Gastrocnemius medialis (tissue), 4 donors: Measurements from ENCODE around the gene THSD4. TPM values are rescaled to one million over a fixed set of nuclear protein-coding genes. Genes with fewer than 3 reads are reported as not detected.
"Not testable (repeated sequence)": the region's sequence is repeated elsewhere in the genome, so short reads cannot be mapped to it uniquely, and the experiment has no call there.

Experiments
- ATAC-seq, 2 donors: fragments of 150-250 bp; one replicate each; pipeline ENCODE4 v1.9.1; 2016
- DNase-seq, 2 donors: peaks; one replicate each; pipeline ENCODE4 v3.0.0-alpha.2; 2019
- H3K27ac ChIP-seq, 4 donors: fragments of 200-600 bp; sonication (generic); 1 replicate in 1 of 4; 2 replicates in 3 of 4; pipeline ENCODE4 v1.5.1; 2016 to 2018; ENCODE audit warnings: mild to moderate bottlenecking in 2 of 4, moderate library complexity in 1 of 4
- H3K27me3 ChIP-seq, 3 donors: fragments of 200-600 bp; sonication (generic) in 2 of 3; 1 replicate in 1 of 3; 2 replicates in 2 of 3; pipeline versions ENCODE4 v1.5.1 to v1.6.0; 2016 to 2019; ENCODE audit warnings: mild to moderate bottlenecking in 1 of 3, moderate library complexity in 1 of 3
- H3K36me3 ChIP-seq, 2 donors: fragments of 200-600 bp; sonication (generic) in 1 of 2; one replicate each; pipeline ENCODE4 v1.5.1; 2017 to 2018
- H3K4me1 ChIP-seq, 2 donors: fragments of 200-600 bp; sonication (generic) in 1 of 2; one replicate each; pipeline ENCODE4 v1.5.1; 2016 to 2017; ENCODE audit warnings: mild to moderate bottlenecking in 2 of 2
- H3K4me3 ChIP-seq, 4 donors: fragments of 200-600 bp; sonication (generic) in 3 of 4; 1 replicate in 1 of 4; 2 replicates in 3 of 4; pipeline ENCODE4 v1.5.1; 2016 to 2019; ENCODE audit warnings: mild to moderate bottlenecking in 2 of 4
- H3K9me3 ChIP-seq, 3 donors: fragments of 200-600 bp; sonication (generic) in 2 of 3; 1 replicate in 1 of 3; 2 replicates in 2 of 3; pipeline ENCODE4 v1.5.1; 2016 to 2019
- POLR2A ChIP-seq, 2 donors: fragments of 450-650 bp; IDR thresholded peaks; one replicate each; pipeline ENCODE4 v1.6.1; 2017; ENCODE audit warnings: antibody characterized with exemption in 2 of 2, mild to moderate bottlenecking in 2 of 2, moderate library complexity in 2 of 2
- in situ Hi-C, 4 donors: fragments of 200-750 bp; cut with MboI; loops; one replicate each; pipeline versions ENCODE4 v1.15.0 to v1.8.0; 2017; ENCODE audit warnings: low sequenced_read_pairs in 4 of 4
- intact Hi-C: fragments of 100-400 bp; cut with DNase I; formaldehyde crosslinking; loops from one replicate; pipeline ENCODE4 v1.15.1; 2023; ENCODE audit warnings: low total_unique reads
- total RNA-seq, 4 donors: library from RNA; depleted of rRNA; stranded (reverse); fragments of >200 nt; gene quantifications; one replicate each; pipeline versions ENCODE4 v1.1.0 to v1.2.3, GENCODE V29; 2016
- TF ChIP-seq, protein P1 (sequence below), 5 experiments: fragments of 450-650 bp in 3 of 5; fragments of 200-600 bp in 2 of 5; sonication (generic) in 2 of 5; IDR thresholded peaks in 4 of 5; conservative IDR thresholded peaks in 1 of 5; 1 replicate in 4 of 5; 2 replicates in 1 of 5; pipeline ENCODE4 v1.5.1; 2016 to 2019; ENCODE audit warnings: antibody characterized with exemption in 5 of 5, mild to moderate bottlenecking in 3 of 5, moderate library complexity in 3 of 5

Gene THSD4
- total RNA-seq, 4 donors from 2014 or later: 0.35 to 3.1 (median 0.60) TPM

DNA sequence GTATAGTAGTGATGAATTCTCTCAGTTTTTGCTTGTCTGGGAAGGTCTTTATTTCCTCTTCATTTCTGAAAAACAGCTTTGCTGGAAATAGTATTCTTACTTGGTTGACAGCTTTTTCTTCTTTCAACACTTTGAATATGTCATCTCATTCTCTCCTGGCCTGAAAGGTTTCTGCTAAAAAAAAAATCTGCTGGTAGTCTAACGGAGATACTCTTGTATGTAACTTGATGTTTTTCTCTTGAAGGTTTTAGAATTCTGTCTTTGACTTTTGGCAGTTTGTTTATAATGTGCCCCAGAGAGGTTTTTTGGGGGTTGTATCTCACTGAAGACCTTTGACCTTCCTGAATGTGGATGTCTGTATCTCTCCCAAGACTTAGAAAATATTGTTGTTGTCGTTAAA is 47.0 kb downstream of the THSD4 start:
- intact Hi-C loops: no loop called here
- ATAC-seq (no peak), DNase-seq (no peak)
- no peak overlapping the region for H3K4me3 ChIP-seq
- no peak for TF ChIP-seq POLR2A (IDR thresholded peaks at IDR 0.05)
- TF ChIP-seq, protein P1, sequence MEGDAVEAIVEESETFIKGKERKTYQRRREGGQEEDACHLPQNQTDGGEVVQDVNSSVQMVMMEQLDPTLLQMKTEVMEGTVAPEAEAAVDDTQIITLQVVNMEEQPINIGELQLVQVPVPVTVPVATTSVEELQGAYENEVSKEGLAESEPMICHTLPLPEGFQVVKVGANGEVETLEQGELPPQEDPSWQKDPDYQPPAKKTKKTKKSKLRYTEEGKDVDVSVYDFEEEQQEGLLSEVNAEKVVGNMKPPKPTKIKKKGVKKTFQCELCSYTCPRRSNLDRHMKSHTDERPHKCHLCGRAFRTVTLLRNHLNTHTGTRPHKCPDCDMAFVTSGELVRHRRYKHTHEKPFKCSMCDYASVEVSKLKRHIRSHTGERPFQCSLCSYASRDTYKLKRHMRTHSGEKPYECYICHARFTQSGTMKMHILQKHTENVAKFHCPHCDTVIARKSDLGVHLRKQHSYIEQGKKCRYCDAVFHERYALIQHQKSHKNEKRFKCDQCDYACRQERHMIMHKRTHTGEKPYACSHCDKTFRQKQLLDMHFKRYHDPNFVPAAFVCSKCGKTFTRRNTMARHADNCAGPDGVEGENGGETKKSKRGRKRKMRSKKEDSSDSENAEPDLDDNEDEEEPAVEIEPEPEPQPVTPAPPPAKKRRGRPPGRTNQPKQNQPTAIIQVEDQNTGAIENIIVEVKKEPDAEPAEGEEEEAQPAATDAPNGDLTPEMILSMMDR (IDR thresholded peaks at IDR 0.05 in 4 of 5, conservative IDR thresholded peaks at IDR 0.05 in 1 of 5): no peak
- no peaks in the 10 kb centered on the region for H3K4me1 ChIP-seq
- no peaks in the 10 kb centered on the region for H3K9me3 ChIP-seq
- no peaks in the 10 kb centered on the region for H3K27me3 ChIP-seq
- H3K27ac ChIP-seq: no peak overlapping the region
- in situ Hi-C loops: no loop called here
- no peaks in the 10 kb centered on the region for H3K36me3 ChIP-seq

DNA sequence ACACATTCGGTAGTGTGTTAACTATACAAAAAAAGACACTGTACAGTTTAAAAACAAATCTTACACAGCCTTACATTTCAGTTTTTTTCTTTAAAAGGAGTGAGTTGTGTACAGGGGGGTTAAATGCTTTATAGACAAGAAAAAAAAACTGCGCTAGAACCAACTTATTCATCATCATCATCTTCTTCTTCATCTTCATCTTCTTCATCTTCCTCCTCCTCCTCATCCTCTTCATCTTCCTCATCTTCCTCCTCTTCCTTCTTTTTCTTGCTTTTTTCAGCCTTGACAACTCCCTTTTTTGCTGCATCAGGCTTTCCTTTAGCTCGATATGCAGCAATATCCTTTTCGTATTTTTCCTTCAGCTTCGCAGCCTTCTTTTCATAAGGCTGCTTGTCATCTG is 49.3 kb downstream of the THSD4 start:
- DNase-seq, H3K4me3 ChIP-seq, H3K9me3 ChIP-seq, ATAC-seq, H3K4me1 ChIP-seq, H3K27me3 ChIP-seq, intact Hi-C loops, H3K27ac ChIP-seq, H3K36me3 ChIP-seq, in situ Hi-C loops: not testable (repeated sequence)

DNA sequence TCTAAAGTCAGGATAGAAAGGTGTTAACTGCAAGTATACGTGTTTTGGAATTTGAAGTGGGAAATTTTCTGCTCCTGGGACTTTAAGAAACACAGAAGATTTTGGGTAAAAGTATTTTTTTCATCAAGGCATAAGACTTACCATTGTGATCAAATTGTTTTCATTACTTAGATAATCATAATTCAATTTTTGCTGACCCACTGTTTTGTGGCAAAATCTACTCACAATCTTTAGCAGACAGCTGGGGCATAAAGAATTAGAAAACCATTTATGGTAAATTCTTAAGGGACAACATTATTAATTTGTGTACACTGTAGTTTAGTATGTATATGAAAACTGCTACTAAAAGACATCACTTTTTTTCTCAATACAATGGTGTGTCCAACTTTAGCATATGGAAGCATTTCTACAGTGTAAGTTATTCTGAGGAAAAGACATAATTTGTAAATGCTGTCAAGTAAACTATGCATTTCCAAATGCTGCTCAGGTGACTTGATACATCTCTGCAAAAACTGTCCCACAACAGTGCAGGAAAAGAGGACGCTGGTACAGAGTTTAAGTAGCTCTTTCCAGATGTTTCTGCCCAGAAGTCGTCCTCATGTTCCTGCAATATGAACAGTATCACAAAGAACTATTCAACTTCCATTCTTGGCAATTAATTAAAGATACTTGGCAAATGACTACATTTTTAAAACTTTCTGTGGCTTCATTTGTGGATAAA is 52.3 kb downstream of the THSD4 start:
- DNase-seq (no peak), ATAC-seq (no peak)
- in situ Hi-C loops (no loop called here), intact Hi-C loops (no loop called here)
- no peak overlapping the region for H3K27ac ChIP-seq
- no peaks in the 10 kb centered on the region for H3K4me1 ChIP-seq
- H3K36me3 ChIP-seq: no peaks in the 10 kb centered on the region
- TF ChIP-seq POLR2A (IDR thresholded peaks at IDR 0.05): no peak
- TF ChIP-seq, protein P1 (IDR thresholded peaks at IDR 0.05 in 4 of 5, conservative IDR thresholded peaks at IDR 0.05 in 1 of 5): no peak
- no peaks in the 10 kb centered on the region for H3K27me3 ChIP-seq
- no peaks in the 10 kb centered on the region for H3K9me3 ChIP-seq
- no peak overlapping the region for H3K4me3 ChIP-seq

DNA sequence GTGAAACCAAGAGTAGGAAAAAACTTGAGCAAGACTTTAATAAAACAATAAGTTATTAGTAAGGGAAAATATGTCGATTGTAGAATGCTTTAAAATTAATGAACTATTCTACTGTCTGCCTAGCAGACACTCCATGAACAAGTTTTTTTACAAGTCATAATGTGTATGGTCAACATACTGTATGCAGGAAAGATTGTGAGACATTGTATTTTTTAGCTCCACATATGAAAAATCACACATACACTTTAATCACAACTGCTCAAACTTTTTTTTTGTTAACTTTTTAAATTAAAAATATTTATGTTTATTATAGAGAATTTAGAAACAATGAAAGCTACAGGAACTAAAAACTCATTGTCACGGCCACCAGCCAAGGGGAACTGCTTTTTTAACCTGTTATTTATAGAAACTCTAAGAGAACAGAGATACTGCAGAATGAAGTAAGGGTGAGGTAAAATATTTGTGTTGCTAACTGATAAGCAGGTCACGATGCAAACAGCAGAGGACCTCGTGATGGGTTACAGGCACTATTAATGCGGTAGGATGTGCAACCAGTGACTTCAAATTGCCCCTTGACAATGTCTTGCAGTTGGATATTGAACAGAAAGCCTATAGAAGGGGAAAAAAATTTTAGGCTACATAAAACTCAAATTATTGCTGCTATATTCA is 53.0 kb downstream of the THSD4 start:
- TF ChIP-seq POLR2A (IDR thresholded peaks at IDR 0.05): no peak
- TF ChIP-seq, protein P1 (IDR thresholded peaks at IDR 0.05 in 4 of 5, conservative IDR thresholded peaks at IDR 0.05 in 1 of 5): no peak
- no peaks in the 10 kb centered on the region for H3K36me3 ChIP-seq
- H3K9me3 ChIP-seq: no peaks in the 10 kb centered on the region
- no peaks in the 10 kb centered on the region for H3K4me1 ChIP-seq
- in situ Hi-C loops: no loop called here
- H3K27ac ChIP-seq: no peak overlapping the region
- intact Hi-C loops: no loop called here
- H3K27me3 ChIP-seq: no peaks in the 10 kb centered on the region
- no peak overlapping the region for H3K4me3 ChIP-seq
- no peak for DNase-seq
- ATAC-seq: no peak

DNA sequence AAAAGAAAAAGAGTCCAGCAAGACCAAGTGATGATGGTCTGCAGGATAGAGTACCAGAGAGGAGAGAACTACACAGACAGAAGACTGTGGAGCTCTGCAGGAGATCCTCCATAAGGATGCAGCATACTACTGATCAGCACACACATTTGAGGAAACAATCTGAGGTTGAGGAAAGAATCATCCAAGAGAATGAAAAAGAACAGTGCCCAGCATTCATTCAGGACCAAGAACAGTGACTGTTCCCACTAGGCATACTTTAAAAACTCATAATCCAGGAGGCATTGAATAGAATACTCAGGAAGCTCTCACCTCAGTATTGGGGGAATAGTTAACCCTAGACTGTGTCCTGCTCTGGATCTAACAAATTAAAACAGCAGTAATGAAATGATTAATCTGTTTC is 54.9 kb downstream of the THSD4 start:
- ATAC-seq (no peak), DNase-seq (no peak)
- Histone ChIP-seq H3K9me3 (no peaks in the 10 kb centered on the region), H3K27me3 (no peaks in the 10 kb centered on the region), H3K36me3 (no peaks in the 10 kb centered on the region), H3K4me1 (no peaks in the 10 kb centered on the region), H3K4me3 (no peak overlapping the region), H3K27ac (no peak overlapping the region)
- in situ Hi-C loops: no loop called here
- TF ChIP-seq, protein P1 (IDR thresholded peaks at IDR 0.05 in 4 of 5, conservative IDR thresholded peaks at IDR 0.05 in 1 of 5): no peak
- TF ChIP-seq POLR2A (IDR thresholded peaks at IDR 0.05): no peak
- intact Hi-C loops: no loop called here
